ENCODE data around the gene ZER1.
"Not testable (repeated sequence)": the region's sequence is repeated elsewhere in the genome, so short reads cannot be mapped to it uniquely, and the experiment has no call there.

The ZER1 gene

GRCh38 chr9:128771745-128772519 is at the start of gene ZER1:
ZER1 (minus strand) TSS chr9:128771927; CDS start chr9:128755565, 16,362 bp downstream.
- DNase-seq, result peak; percentile 94

- DNase-seq, result no peak
These were observed 49.2 kb upstream of the ZER1 start for GRCh38 chr9:128820665-128821583.

- no peak for DNase-seq
These were observed 48.3 kb upstream of the ZER1 start for GRCh38 chr9:128819716-128820664.

GRCh38 chr9:128818839-128819715 is 47.4 kb upstream of the ZER1 start:
- DNase-seq, result peak; percentile 42

GRCh38 chr9:128818099-128818838 is 46.5 kb upstream of the ZER1 start, which contains the start of gene ENDOG:
ENDOG (plus strand) TSS chr9:128818500; CDS start chr9:128818685, 185 bp downstream.
- peak; percentile 98 for DNase-seq

- no peak for DNase-seq
These were observed 39.1 kb upstream of the ZER1 start for GRCh38 chr9:128810873-128811272.

GRCh38 chr9:128809831-128810230 is 38.1 kb upstream of the ZER1 start:
- no peak for DNase-seq

GRCh38 chr9:128809036-128809599 is 37.4 kb upstream of the ZER1 start:
- DNase-seq, result no peak

- no peak for DNase-seq
These were observed 36.8 kb upstream of the ZER1 start for GRCh38 chr9:128808543-128808942.

- no peak for DNase-seq
These were observed 36.1 kb upstream of the ZER1 start for GRCh38 chr9:128807827-128808226.

- no peak for DNase-seq
These were observed 33.9 kb upstream of the ZER1 start for GRCh38 chr9:128805661-128806060.

GRCh38 chr9:128802482-128802881 is 30.8 kb upstream of the ZER1 start:
- DNase-seq, result no peak

- DNase-seq, result no peak
These were observed 28.3 kb upstream of the ZER1 start for GRCh38 chr9:128800061-128800460.

GRCh38 chr9:128798896-128799295 is 27.2 kb upstream of the ZER1 start:
- DNase-seq, result no peak

GRCh38 chr9:128794961-128795360 is 23.2 kb upstream of the ZER1 start:
- not testable (repeated sequence) for DNase-seq

GRCh38 chr9:128792978-128793686 is 21.4 kb upstream of the ZER1 start:
- no peak for DNase-seq

- no peak for DNase-seq
These were observed 20.4 kb upstream of the ZER1 start for GRCh38 chr9:128792134-128792533.

- DNase-seq, result no peak
These were observed 18.8 kb upstream of the ZER1 start for GRCh38 chr9:128790536-128790935.

- DNase-seq, result no peak
These were observed 16.7 kb upstream of the ZER1 start for GRCh38 chr9:128788445-128788844.

GRCh38 chr9:128787659-128788058 is 15.9 kb upstream of the ZER1 start:
- DNase-seq, result no peak
